ENCODE results near the gene C5orf34. TPM values are rescaled to one million over a fixed set of nuclear protein-coding genes. Genes with fewer than 3 reads are reported as not detected.
"Not testable (repeated sequence)": the region's sequence is repeated elsewhere in the genome, so short reads cannot be mapped to it uniquely, and the experiment has no call there.

C5orf34 gene, protein sequence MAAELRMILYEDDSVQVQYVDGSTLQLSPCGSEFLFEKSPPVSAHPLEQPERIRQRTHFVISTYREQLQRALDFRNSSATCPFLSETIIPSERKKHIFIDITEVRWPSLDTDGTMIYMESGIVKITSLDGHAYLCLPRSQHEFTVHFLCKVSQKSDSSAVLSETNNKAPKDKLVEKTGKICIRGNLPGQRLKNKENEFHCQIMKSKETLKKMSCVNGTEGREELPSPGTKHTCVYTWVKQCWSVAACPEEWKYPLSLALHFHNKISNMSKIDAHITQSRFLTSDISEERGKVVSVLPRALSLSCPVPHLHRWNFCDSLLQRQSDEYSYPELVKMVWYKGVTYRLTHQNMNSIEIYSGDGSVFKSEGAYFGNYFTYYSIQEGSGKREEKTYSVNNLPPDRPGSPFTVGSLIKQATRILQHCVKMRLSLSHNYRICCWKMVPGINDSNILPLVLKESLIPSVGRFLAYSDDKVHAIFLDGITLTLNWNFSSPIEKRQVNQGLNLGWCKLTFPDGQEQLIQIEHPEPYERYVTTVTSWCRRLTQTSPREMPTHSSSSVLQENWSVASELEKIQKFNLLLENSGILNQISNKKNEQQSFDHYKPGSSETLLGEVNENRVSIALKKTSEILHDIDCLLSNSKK
- 10 to 100 TPM in 1 of 2 experiments, 1 to 10 TPM in 1; 7.7 to 10.3 TPM for total RNA-seq

DNA sequence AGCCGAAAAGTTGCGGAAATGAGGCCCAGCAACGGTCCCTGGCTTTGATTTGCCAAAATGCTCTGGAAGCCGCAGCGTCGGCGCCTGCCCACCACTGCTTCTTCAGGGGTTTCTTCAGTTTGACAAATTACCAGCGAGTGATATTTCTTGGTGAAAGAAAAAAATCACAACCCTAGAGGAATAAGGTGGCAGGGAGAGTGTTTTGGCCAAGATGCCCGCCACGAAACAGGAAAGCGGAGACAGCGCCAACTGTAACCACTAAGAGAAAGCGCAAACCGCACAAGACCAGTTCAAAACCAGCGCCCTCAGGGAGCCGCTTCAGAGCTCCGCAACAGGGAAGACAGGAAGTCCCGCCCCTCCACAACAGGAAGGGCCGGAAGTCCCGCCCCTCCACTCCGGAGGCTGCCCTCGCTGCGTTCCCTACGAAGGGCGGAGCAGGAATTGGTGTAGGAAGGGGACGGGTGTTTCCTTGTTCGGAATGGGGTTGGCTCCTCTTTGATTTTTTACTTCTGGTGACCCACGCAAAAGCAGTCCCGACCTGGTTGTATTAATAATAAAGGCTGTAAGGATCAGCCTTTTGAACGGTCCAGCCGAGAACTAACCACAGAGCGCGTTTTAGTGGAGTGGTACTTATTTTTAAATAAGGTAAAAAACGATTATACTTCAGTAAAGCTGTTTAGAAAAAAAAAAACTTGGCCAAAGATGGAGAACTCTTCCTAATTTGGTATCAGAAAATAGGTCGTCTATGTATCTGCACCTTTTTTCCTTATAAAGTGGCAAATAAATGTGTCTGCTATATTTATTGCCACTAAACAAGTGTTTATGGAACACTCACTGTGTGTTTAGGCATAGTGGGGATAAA, at the start of gene C5orf34:
Gene C5orf34 (minus strand): TSS at position 333 of the 862 bp plus-strand sequence. CDS start 5,809 bp downstream, outside the sequence.
- peaks cover 28% of the 10 kb centered on the region for H3K4me1 Mint-ChIP-seq (ENCODE audit: low read depth)
- ATAC-seq (peak; percentile 97), DNase-seq (peak; percentile 96)
- H3K9me3 Mint-ChIP-seq (ENCODE audit: insufficient read depth), result no peaks in the 10 kb centered on the region
- no peaks in the 10 kb centered on the region for H3K27me3 Mint-ChIP-seq (ENCODE audit: low read depth)
- H3K4me3 Mint-ChIP-seq, result peak within 1 kb of the TSS; percentile 89
- H3K27ac Mint-ChIP-seq, result peak within 1 kb of the TSS; percentile 96
- peaks cover 18% of the 10 kb centered on the region for H3K36me3 Mint-ChIP-seq (ENCODE audit: low read depth)
- CTCF ChIA-PET, result interaction anchor here (0.8 to 3.2 kb wide), 6 partner anchors 10 to 88 kb away, joined by 3 to 26 read pairs (median 4); partner anchors contain the start of genes NNT and TMEM267
- POLR2A ChIA-PET, result interaction anchor here (0.5 to 3.6 kb wide), 13 partner anchors 16 to 606 kb away, joined by 3 to 47 read pairs (median 4); partner anchors contain the start of genes HMGCS1, NNT and TMEM267

DNA sequence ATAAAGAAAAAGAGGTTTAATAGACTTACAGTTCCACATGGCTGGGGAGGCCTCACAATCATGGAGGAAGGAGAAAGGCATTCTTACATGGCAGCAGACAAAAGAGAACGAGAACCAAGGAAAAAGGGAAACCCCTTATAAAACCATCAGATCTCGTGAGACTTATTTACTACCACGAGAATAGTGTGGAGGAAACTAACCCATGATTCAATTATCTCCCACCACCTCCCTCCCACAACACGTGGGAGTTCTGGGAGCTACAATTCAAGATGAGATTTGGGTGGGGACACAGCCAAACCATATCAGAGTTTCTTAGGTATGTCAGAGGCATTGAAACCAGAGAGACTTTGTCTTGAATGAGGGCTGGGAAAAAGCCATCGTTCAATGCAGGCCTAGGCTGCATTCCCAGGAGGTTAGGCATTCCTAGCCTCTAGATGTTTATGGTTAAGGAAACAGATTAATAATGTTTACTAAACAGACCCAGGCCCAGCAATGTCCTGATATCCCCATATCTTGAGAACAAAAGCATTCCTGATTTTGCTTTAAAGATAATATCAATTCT, 49.4 kb upstream of the C5orf34 start:
- DNase-seq (no peak), ATAC-seq (no peak)
- no peaks in the 10 kb centered on the region for H3K9me3 Mint-ChIP-seq (ENCODE audit: insufficient read depth)
- peaks cover 16% of the 10 kb centered on the region for H3K27me3 Mint-ChIP-seq (ENCODE audit: low read depth)
- H3K4me1 Mint-ChIP-seq (ENCODE audit: low read depth), result no peaks in the 10 kb centered on the region
- POLR2A ChIA-PET, result no interaction called here
- no peak overlapping the region for H3K27ac Mint-ChIP-seq
- no peaks in the 10 kb centered on the region for H3K36me3 Mint-ChIP-seq (ENCODE audit: low read depth)
- CTCF ChIA-PET, result no interaction called here
- no peak overlapping the region for H3K4me3 Mint-ChIP-seq

GRCh38 chr5:43563321-43563720, 48.4 kb upstream of the C5orf34 start:
- no peak for DNase-seq
- no peaks in the 10 kb centered on the region for H3K4me1 Mint-ChIP-seq (ENCODE audit: low read depth)
- peaks cover 16% of the 10 kb centered on the region for H3K27me3 Mint-ChIP-seq (ENCODE audit: low read depth)
- H3K4me3 Mint-ChIP-seq, result no peak overlapping the region
- CTCF ChIA-PET, result no interaction called here
- POLR2A ChIA-PET, result no interaction called here
- H3K9me3 Mint-ChIP-seq (ENCODE audit: insufficient read depth), result no peaks in the 10 kb centered on the region
- no peak overlapping the region for H3K27ac Mint-ChIP-seq
- ATAC-seq, result no peak
- no peaks in the 10 kb centered on the region for H3K36me3 Mint-ChIP-seq (ENCODE audit: low read depth)

DNA sequence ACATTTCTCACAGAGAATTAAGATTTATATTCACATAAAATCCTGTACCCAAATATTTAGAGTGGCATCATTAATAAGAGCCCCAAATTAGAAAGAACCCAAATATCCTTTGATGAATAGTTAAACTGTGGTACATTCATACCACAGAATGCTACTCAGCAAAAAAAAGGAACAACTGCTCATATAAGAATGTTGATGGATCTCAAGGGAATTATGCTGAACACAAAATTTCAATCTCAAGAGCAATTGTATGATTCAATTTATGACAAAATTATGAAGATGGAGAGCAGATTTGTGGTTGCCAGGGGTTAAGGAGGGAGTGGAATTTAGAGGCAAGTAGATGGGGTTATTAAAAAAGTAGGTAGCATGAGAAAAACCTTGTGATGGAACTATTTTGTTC, 46.4 kb upstream of the C5orf34 start:
- CTCF ChIA-PET, result no interaction called here
- Mint-ChIP-seq H3K27ac (no peak overlapping the region), H3K36me3 (ENCODE audit: low read depth) (no peaks in the 10 kb centered on the region), H3K27me3 (ENCODE audit: low read depth) (peaks cover 16% of the 10 kb centered on the region), H3K9me3 (ENCODE audit: insufficient read depth) (no peaks in the 10 kb centered on the region), H3K4me3 (no peak overlapping the region), H3K4me1 (ENCODE audit: low read depth) (peaks cover 7% of the 10 kb centered on the region)
- DNase-seq, result no peak
- POLR2A ChIA-PET, result no interaction called here
- no peak for ATAC-seq

DNA sequence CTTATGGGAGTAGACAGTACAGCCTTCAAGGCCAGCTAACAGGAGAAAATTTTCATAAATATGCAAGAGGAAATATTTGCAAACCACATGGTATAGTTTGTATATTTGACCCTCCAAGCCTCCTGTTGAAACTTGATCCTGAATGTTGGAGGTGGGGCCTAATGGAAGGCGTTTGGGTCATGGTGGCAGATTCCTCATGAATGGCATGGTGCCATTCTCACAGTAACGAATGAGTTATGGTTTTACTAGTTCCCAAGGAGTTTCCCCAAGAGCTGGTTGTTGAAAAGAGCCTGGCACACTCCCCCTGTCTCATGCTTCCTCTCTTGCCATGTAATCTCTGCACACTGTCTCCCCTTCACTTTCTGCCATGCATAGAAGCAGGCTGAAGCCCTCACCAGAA, 45.2 kb upstream of the C5orf34 start:
- POLR2A ChIA-PET, result no interaction called here
- CTCF ChIA-PET, result interaction anchor here (1.6 kb wide), 2 partner anchors 72 to 76 kb away, joined by 5 to 6 read pairs; partner anchors contain the start of gene TMEM267
- DNase-seq (no peak), ATAC-seq (no peak)
- Mint-ChIP-seq H3K27me3 (ENCODE audit: low read depth) (peaks cover 16% of the 10 kb centered on the region), H3K9me3 (ENCODE audit: insufficient read depth) (no peaks in the 10 kb centered on the region), H3K27ac (no peak overlapping the region), H3K4me3 (no peak overlapping the region), H3K36me3 (ENCODE audit: low read depth) (peaks cover 3% of the 10 kb centered on the region), H3K4me1 (ENCODE audit: low read depth) (peaks cover 10% of the 10 kb centered on the region)

DNA sequence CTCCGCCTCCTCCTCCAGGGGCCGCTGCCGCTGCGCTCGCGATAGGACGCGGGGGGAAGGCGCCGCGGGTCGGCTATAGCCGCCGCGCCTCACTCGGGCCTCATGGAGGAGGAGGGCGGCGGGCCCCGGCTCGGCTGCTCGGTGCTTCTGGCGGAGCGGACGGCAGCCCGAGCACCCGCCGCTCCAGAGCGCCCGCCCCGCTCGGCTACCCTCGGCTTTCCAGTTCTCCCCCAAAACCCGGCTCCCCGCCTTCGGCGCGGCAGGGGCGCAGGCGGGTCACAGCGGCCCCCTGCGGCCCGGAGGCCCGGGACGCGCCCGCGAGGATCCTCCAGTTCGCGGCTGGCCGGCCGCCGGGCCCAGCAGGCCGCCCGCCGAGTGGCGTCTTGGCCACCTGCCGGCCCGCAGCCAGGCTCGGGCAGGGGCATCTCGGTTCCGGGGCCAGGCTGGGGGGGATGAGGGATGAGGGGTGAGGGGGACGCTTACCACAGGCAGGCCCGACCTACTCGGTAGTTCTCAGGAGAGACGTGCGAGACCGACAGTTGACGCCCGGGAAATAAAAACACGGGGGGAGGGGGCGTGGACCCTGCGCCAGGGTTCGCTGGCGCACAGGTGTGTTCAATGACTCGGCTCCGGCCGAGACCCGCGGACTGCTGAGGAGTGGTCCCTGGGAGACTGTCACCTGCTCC, 42.1 kb upstream of the C5orf34 start, which contains the start of gene PAIP1:
Gene PAIP1 (minus strand): TSS at position 221 of the 686 bp plus-strand sequence. CDS start 231 bp downstream, outside the sequence.
- Mint-ChIP-seq H3K4me3 (peak within 1 kb of the TSS; percentile 92), H3K36me3 (ENCODE audit: low read depth) (peaks cover 5% of the 10 kb centered on the region), H3K27ac (peak within 1 kb of the TSS; percentile 94), H3K9me3 (ENCODE audit: insufficient read depth) (no peaks in the 10 kb centered on the region), H3K27me3 (ENCODE audit: low read depth) (peaks cover 16% of the 10 kb centered on the region), H3K4me1 (ENCODE audit: low read depth) (peaks cover 13% of the 10 kb centered on the region)
- ATAC-seq (peak; percentile 92), DNase-seq (peak; percentile 84)
- POLR2A ChIA-PET, result interaction anchor here (0.6 to 5.6 kb wide), 4 partner anchors 46 to 652 kb away, joined by 3 to 39 read pairs (median 9); partner anchors contain the start of genes NNT and TMEM267
- CTCF ChIA-PET, result interaction anchor here (0.9 to 3.8 kb wide), 4 partner anchors 13 to 74 kb away, joined by 3 to 26 read pairs (median 14); partner anchors contain the start of gene TMEM267

GRCh38 chr5:43556607-43556856, 41.6 kb upstream of the C5orf34 start:
- H3K27ac Mint-ChIP-seq; H3K9me3 Mint-ChIP-seq (ENCODE audit: insufficient read depth); DNase-seq; H3K36me3 Mint-ChIP-seq (ENCODE audit: low read depth): not testable (repeated sequence)
- H3K4me1 Mint-ChIP-seq (ENCODE audit: low read depth), result peaks cover 13% of the 10 kb centered on the region
- H3K4me3 Mint-ChIP-seq, result peak overlapping the region; percentile 92
- peaks cover 13% of the 10 kb centered on the region for H3K27me3 Mint-ChIP-seq (ENCODE audit: low read depth)
- CTCF ChIA-PET, result interaction anchor here (0.7 to 3.8 kb wide), 3 partner anchors 13 to 72 kb away, joined by 3 to 26 read pairs (median 22); partner anchors contain the start of gene TMEM267
- ATAC-seq, result peak; percentile 61
- POLR2A ChIA-PET, result interaction anchor here (0.7 to 5.6 kb wide), 4 partner anchors 47 to 514 kb away, joined by 3 to 39 read pairs (median 9); partner anchors contain the start of genes HMGCS1, NNT and TMEM267

GRCh38 chr5:43555895-43556606, 41.1 kb upstream of the C5orf34 start:
- DNase-seq (peak; percentile 45), ATAC-seq (no peak)
- Mint-ChIP-seq H3K4me1 (ENCODE audit: low read depth) (peaks cover 14% of the 10 kb centered on the region), H3K36me3 (ENCODE audit: low read depth) (peaks cover 6% of the 10 kb centered on the region), H3K27me3 (ENCODE audit: low read depth) (peaks cover 10% of the 10 kb centered on the region), H3K9me3 (ENCODE audit: insufficient read depth) (no peaks in the 10 kb centered on the region), H3K4me3 (peak overlapping the region; percentile 92), H3K27ac (peak overlapping the region; percentile 89)
- POLR2A ChIA-PET, result interaction anchor here (0.6 to 5.6 kb wide), 6 partner anchors 11 to 514 kb away, joined by 3 to 39 read pairs (median 4); partner anchors contain the start of genes HMGCS1, NNT and TMEM267
- CTCF ChIA-PET, result interaction anchor here (0.7 to 3.8 kb wide), 10 partner anchors 12 to 131 kb away, joined by 3 to 26 read pairs (median 3); partner anchors contain the start of genes C5orf34, NNT and TMEM267

GRCh38 chr5:43554497-43554896, 39.5 kb upstream of the C5orf34 start:
- ATAC-seq (no peak), DNase-seq (no peak)
- H3K27ac Mint-ChIP-seq, result no peak overlapping the region
- H3K27me3 Mint-ChIP-seq (ENCODE audit: low read depth), result peaks cover 1% of the 10 kb centered on the region
- peaks cover 17% of the 10 kb centered on the region for H3K4me1 Mint-ChIP-seq (ENCODE audit: low read depth)
- H3K36me3 Mint-ChIP-seq (ENCODE audit: low read depth), result peaks cover 10% of the 10 kb centered on the region
- POLR2A ChIA-PET, result interaction anchor here (0.6 to 5.6 kb wide), 5 partner anchors 44 to 604 kb away, joined by 3 to 39 read pairs (median 3); partner anchors contain the start of genes NNT and TMEM267
- no peaks in the 10 kb centered on the region for H3K9me3 Mint-ChIP-seq (ENCODE audit: insufficient read depth)
- H3K4me3 Mint-ChIP-seq, result no peak overlapping the region
- CTCF ChIA-PET, result interaction anchor here (1.0 to 3.8 kb wide), 9 partner anchors 11 to 129 kb away, joined by 3 to 26 read pairs (median 4); partner anchors contain the start of genes C5orf34 and TMEM267

DNA sequence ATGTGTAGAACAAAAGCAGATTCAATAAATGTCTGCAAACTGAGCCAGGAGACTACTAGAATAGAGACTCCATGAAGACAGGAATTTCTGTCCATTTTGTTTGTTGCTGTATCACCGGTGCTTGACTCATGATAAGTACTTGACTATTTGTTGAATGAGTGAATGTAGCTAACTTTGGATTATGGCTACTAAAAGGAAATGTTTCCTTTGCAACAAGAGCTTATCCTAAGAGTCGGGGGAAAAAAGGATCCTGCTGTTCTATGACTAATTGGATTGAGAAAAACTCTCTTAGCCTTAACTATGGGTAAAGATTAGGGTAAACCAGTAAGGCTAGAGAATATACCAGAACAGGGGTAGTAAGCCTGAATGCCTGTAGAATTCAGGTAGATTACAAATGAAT, 38.4 kb upstream of the C5orf34 start:
- no peaks in the 10 kb centered on the region for H3K9me3 Mint-ChIP-seq (ENCODE audit: insufficient read depth)
- DNase-seq (no peak), ATAC-seq (no peak)
- ChIA-PET CTCF (interaction anchor here (3.7 to 3.8 kb wide), 2 partner anchors 10 to 69 kb away, joined by 22 to 26 read pairs; partner anchors contain the start of gene TMEM267), POLR2A (interaction anchor here (1.8 to 5.6 kb wide), 2 partner anchors 10 to 69 kb away, joined by 5 to 39 read pairs; partner anchors contain the start of gene TMEM267)
- no peak overlapping the region for H3K4me3 Mint-ChIP-seq
- no peaks in the 10 kb centered on the region for H3K27me3 Mint-ChIP-seq (ENCODE audit: low read depth)
- peaks cover 15% of the 10 kb centered on the region for H3K36me3 Mint-ChIP-seq (ENCODE audit: low read depth)
- H3K4me1 Mint-ChIP-seq (ENCODE audit: low read depth), result peaks cover 17% of the 10 kb centered on the region
- no peak overlapping the region for H3K27ac Mint-ChIP-seq
